MCF 10A (cell line): Measurements from ENCODE around the gene ZNF365. TPM values are rescaled to one million over a fixed set of nuclear protein-coding genes. Genes with fewer than 3 reads are reported as not detected.

Source experiments
- BruUV-seq: library from RNA; stranded (reverse); fragments of 400-500 nt; replicated peaks from 2 replicates; lab custom pipeline; 2021; lab: Mats Ljungman, UMichigan
- CTCF ChIA-PET: fragments of 300-600 bp; sonication (Branson Sonifier 250); formaldehyde crosslinking; extraction: SDS; loops from one replicate; lab custom pipeline; 2021; ENCODE audit warnings: antibody characterized with exemption, inconsistent platforms; lab: Yijun Ruan, JAX
- POLR2A ChIA-PET: fragments of 300-600, 350-650 bp; sonication (Branson Sonifier 250); formaldehyde crosslinking; extraction: SDS; loops from one replicate; lab custom pipeline; 2020; ENCODE audit warnings: antibody characterized with exemption, inconsistent platforms; lab: Yijun Ruan, JAX
- DNase-seq: peaks from one replicate; pipeline ENCODE4 v3.0.0-alpha.2; 2018; ENCODE audit not compliant: unreplicated experiment
- H3K27ac Mint-ChIP-seq: one replicate; pipeline ENCODE4 v1.8.0; 2022; ENCODE audit warnings: mild to moderate bottlenecking, low read depth, mixed read lengths; ENCODE audit not compliant: unreplicated experiment
- H3K27me3 Mint-ChIP-seq: one replicate; pipeline ENCODE4 v1.8.0; 2022; ENCODE audit warnings: mixed read lengths; ENCODE audit not compliant: insufficient read depth, unreplicated experiment
- H3K36me3 Mint-ChIP-seq: one replicate; pipeline ENCODE4 v1.8.0; 2022; ENCODE audit warnings: mild to moderate bottlenecking, moderate library complexity, mixed read lengths; ENCODE audit not compliant: insufficient read depth, unreplicated experiment
- H3K4me1 Mint-ChIP-seq: one replicate; pipeline ENCODE4 v1.8.0; 2022; ENCODE audit warnings: mixed read lengths; ENCODE audit not compliant: insufficient read depth, unreplicated experiment
- H3K4me3 Mint-ChIP-seq: one replicate; pipeline ENCODE4 v1.8.0; 2022; ENCODE audit warnings: mild to moderate bottlenecking, moderate library complexity, mixed read lengths; ENCODE audit not compliant: unreplicated experiment
- H3K9me3 Mint-ChIP-seq: one replicate; pipeline ENCODE4 v1.8.0; 2022; ENCODE audit warnings: mixed read lengths; ENCODE audit not compliant: unreplicated experiment
- CTCF ChIP-seq: fragments of 200-600 bp; IDR thresholded peaks from one replicate; pipeline ENCODE4 v1.8.0; 2022; ENCODE audit warnings: antibody characterized with exemption, mild to moderate bottlenecking; ENCODE audit not compliant: unreplicated experiment
- intact Hi-C: fragments of 100-400 bp; cut with micrococcal nuclease; formaldehyde crosslinking; loops from 2 replicates; pipeline ENCODE4 v1.14.1; 2022
- total RNA-seq: library from RNA; stranded (reverse); gene quantifications from 2 replicates; pipeline ENCODE4 v1.2.3, GENCODE V29; 2022

ZNF365 gene
- total RNA-seq, 1 experiment from 2014 or later: 1.3 TPM

DNA sequence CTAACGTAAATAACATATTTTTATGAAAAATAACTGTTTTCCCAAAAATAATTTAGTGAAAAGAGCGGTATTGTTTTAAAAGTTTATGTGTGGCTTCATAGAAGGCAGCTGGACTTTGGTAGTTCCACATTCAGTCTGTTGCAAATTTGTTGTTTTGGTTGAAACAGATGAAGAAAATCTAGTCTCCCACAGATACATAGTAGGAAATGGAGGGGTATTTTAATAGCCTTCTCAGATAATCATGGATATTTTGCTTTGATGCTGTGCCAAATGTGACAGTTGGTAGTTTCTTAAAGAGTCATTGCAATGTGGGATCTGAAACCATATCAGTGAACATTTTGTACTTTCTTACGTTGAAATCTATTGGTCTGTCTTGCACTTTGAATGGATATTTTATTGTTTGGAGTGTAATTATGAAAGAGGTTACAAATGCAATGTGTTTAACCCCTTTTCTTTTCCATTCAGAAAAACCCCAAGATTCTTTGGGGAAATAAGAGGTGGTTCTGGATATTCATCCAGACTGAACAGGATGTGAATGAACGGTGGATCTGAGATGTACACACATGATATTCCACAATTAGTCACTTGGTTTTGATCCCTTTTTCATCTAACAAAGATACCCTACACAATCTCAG lies 10.4 kb downstream of the ZNF365 start:
- no peaks in the 10 kb centered on the region for H3K36me3 Mint-ChIP-seq
- no peaks in the 10 kb centered on the region for H3K27me3 Mint-ChIP-seq
- no peak for TF ChIP-seq CTCF
- ChIA-PET CTCF (interaction anchor here (0.5 kb wide), 1 partner anchor 120 kb away, joined by 4 read pairs; no protein-coding TSS in a partner anchor), POLR2A (interaction anchor here (1.0 to 1.3 kb wide), 4 partner anchors 48 to 482 kb away, joined by 3 to 6 read pairs (median 4); no protein-coding TSS in a partner anchor)
- peaks cover 8% of the 10 kb centered on the region for H3K9me3 Mint-ChIP-seq
- H3K27ac Mint-ChIP-seq: peak overlapping the region; percentile 90
- peaks cover 66% of the 10 kb centered on the region for H3K4me1 Mint-ChIP-seq
- DNase-seq: peak; percentile 8
- H3K4me3 Mint-ChIP-seq: peak overlapping the region; percentile 30
- TSS peak; percentile 61 for BruUV-seq
- intact Hi-C loops: loop anchor here (5.0 to 10.0 kb wide), 3 partner anchors 48 to 340 kb away; partner anchors contain the start of gene RTKN2

GRCh38 chr10:62386356-62387320 lies 12.5 kb downstream of the ZNF365 start:
- H3K27ac Mint-ChIP-seq: peak overlapping the region; percentile 90
- no peaks in the 10 kb centered on the region for H3K36me3 Mint-ChIP-seq
- H3K4me3 Mint-ChIP-seq: no peak overlapping the region
- no peaks in the 10 kb centered on the region for H3K27me3 Mint-ChIP-seq
- no peak for TF ChIP-seq CTCF
- ChIA-PET CTCF (interaction anchor here (0.6 to 1.5 kb wide), 5 partner anchors 118 to 1186 kb away, joined by 3 to 5 read pairs (median 4); no protein-coding TSS in a partner anchor), POLR2A (interaction anchor here (0.5 to 1.4 kb wide), 5 partner anchors 10 to 847 kb away, joined by 3 to 6 read pairs (median 4); no protein-coding TSS in a partner anchor)
- BruUV-seq: no TSS peak
- peaks cover 50% of the 10 kb centered on the region for H3K4me1 Mint-ChIP-seq
- DNase-seq: peak; percentile 42
- intact Hi-C loops: loop anchor here (10.0 kb wide), 1 partner anchor 342 kb away; no protein-coding TSS in a partner anchor
- peaks cover 12% of the 10 kb centered on the region for H3K9me3 Mint-ChIP-seq

DNA sequence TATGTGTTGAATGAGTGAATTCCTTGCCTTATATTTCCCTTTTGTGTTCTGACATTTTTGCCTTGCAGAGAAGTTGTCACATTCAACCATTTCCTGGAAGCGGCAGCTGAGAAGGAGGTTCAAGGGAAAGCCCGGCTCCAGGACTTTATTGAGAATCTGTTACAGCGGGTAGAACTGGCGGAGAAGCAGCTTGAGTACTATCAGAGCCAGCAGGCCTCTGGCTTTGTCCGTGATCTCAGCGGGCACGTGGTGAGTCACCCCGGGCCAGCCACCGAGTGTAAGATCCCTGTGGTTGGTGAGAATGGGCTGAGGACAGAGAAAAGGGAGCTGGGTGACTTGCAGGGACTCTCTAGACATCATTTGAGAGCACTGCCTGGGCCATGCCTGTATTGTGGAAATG lies 14.2 kb downstream of the ZNF365 start:
- ChIA-PET POLR2A (no interaction called here), CTCF (no interaction called here)
- Mint-ChIP-seq H3K27ac (peak overlapping the region; percentile 90), H3K36me3 (no peaks in the 10 kb centered on the region), H3K9me3 (peaks cover 17% of the 10 kb centered on the region), H3K27me3 (no peaks in the 10 kb centered on the region), H3K4me3 (no peak overlapping the region), H3K4me1 (peaks cover 42% of the 10 kb centered on the region)
- BruUV-seq: no TSS peak
- intact Hi-C loops: loop anchor here (10.0 kb wide), 1 partner anchor 344 kb away; no protein-coding TSS in a partner anchor
- DNase-seq: no peak
- no peak for TF ChIP-seq CTCF
